HCT116 (cell line): ENCODE data around the gene RREB1. TPM values are rescaled to one million over a fixed set of nuclear protein-coding genes. Genes with fewer than 3 reads are reported as not detected.

Experiments used
- ATAC-seq: fragments of 200-7000 bp; cut with Tn5 transposase; 2 replicates; pipeline ENCODE4 v1.9.1; 2020; ENCODE audit warnings: mild to moderate bottlenecking, moderate library complexity
- BruUV-seq: library from RNA; stranded (reverse); fragments of 400-500 nt; replicated peaks from 2 replicates; lab custom pipeline; 2021; lab: Mats Ljungman, UMichigan
- CTCF ChIA-PET: fragments of 300-600 bp; sonication (Branson Sonifier 250); formaldehyde crosslinking; loops from one replicate; lab custom pipeline; 2021; ENCODE audit warnings: antibody characterized with exemption; lab: Charles Lee
- POLR2A ChIA-PET: fragments of 300-600, 350-600 bp; sonication (Branson Sonifier 250); formaldehyde crosslinking; loops from one replicate; lab custom pipeline; 2021; ENCODE audit warnings: antibody characterized with exemption; lab: Charles Lee
- RAD21 ChIA-PET, 2 experiments: fragments of 300-600 bp; sonication (Branson Sonifier 250); formaldehyde crosslinking; loops; one replicate each; lab custom pipeline; 2023; ENCODE audit warnings: low total read pairs in 2 of 2; ENCODE audit not compliant: uncharacterized antibody in 2 of 2, unreplicated experiment in 2 of 2, low non-redundant PET in 1 of 2; lab: Charles Lee
- DNase-seq: peaks from one replicate; pipeline ENCODE4 v3.0.0-alpha.2; 2010; ENCODE audit warnings: low read depth, low spot score
- H2AFZ ChIP-seq: fragments of 200-600 bp; shearing (Covaris generic), sonication (generic); 2 replicates; pipeline ENCODE4 v1.6.1; 2017; ENCODE audit warnings: low read depth, mixed run types, mixed read lengths, antibody characterized with exemption, low read length; ENCODE audit not compliant: poor library complexity, severe bottlenecking
- H3K27ac ChIP-seq: 2 replicates; pipeline ENCODE4 v1.5.1; 2012; ENCODE audit warnings: low read depth, low read length
- H3K27me3 ChIP-seq: fragments of 200-600 bp; sonication (generic); 2 replicates; pipeline ENCODE4 v1.6.1; 2016; ENCODE audit warnings: mixed run types, low read length, mixed read lengths; ENCODE audit not compliant: insufficient read depth
- H3K36me3 ChIP-seq, 2 experiments: fragments of 200-500 bp in 1 of 2; fragments of 200-600 bp in 1 of 2; sonication (Bioruptor generic) in 1 of 2; sonication (generic) in 1 of 2; 2 replicates each; pipeline versions ENCODE4 v1.5.1 to v1.6.1; 2014 to 2016; ENCODE audit warnings: low read length in 2 of 2, inconsistent platforms in 1 of 2, mixed read lengths in 1 of 2, mixed run types in 1 of 2; ENCODE audit not compliant: insufficient read depth in 2 of 2, control insufficient read depth in 1 of 2
- H3K4me1 ChIP-seq, 2 experiments: fragments of 200-600 bp in 1 of 2; sonication (generic) in 1 of 2; 2 replicates each; pipeline versions ENCODE4 v1.5.1 to v1.6.1; 2012 to 2017; ENCODE audit warnings: low read length in 2 of 2, inconsistent platforms in 1 of 2, mild to moderate bottlenecking in 1 of 2, mixed read lengths in 1 of 2, mixed run types in 1 of 2, moderate library complexity in 1 of 2; ENCODE audit not compliant: insufficient read depth in 2 of 2, control insufficient read depth in 1 of 2
- H3K4me2 ChIP-seq: fragments of 200-600 bp; sonication (generic); 2 replicates; pipeline ENCODE4 v1.6.1; 2017; ENCODE audit warnings: mixed run types, low read length, mixed read lengths
- H3K4me3 ChIP-seq, 2 experiments: fragments of 200-600 bp in 1 of 2; sonication (generic) in 1 of 2; replicated peaks in 1 of 2; 2 replicates each; pipeline ENCODE4 v1.5.1; 2011 to 2016; ENCODE audit warnings: low read length in 2 of 2, control low read depth in 1 of 2, low read depth in 1 of 2, mild to moderate bottlenecking in 1 of 2, mixed read lengths in 1 of 2, mixed run types in 1 of 2
- H3K79me2 ChIP-seq: fragments of 200-600 bp; sonication (generic); 2 replicates; pipeline ENCODE4 v1.6.1; 2017; ENCODE audit warnings: mild to moderate bottlenecking, mixed run types, low read length, moderate library complexity, mixed read lengths; ENCODE audit not compliant: insufficient read depth
- H3K9ac ChIP-seq: fragments of 200-600 bp; sonication (generic); 2 replicates; pipeline ENCODE4 v1.6.1; 2016; ENCODE audit warnings: low read length, mixed read lengths
- H3K9me2 ChIP-seq: fragments of 200-600 bp; sonication (generic), shearing (Covaris generic); 2 replicates; pipeline ENCODE4 v1.6.1; 2017; ENCODE audit warnings: mixed run types, mild to moderate bottlenecking, moderate library complexity; ENCODE audit not compliant: insufficient read depth
- H3K9me3 ChIP-seq, 2 experiments: fragments of 200-500 bp in 1 of 2; fragments of 200-600 bp in 1 of 2; sonication (Bioruptor generic) in 1 of 2; sonication (generic) in 1 of 2; 2 replicates each; pipeline ENCODE4 v1.6.1; 2014 to 2017; ENCODE audit warnings: low read length in 2 of 2, mixed read lengths in 2 of 2, inconsistent platforms in 1 of 2, low read depth in 1 of 2, mild to moderate bottlenecking in 1 of 2, mixed run types in 1 of 2, moderate library complexity in 1 of 2; ENCODE audit not compliant: control insufficient read depth in 1 of 2, insufficient read depth in 1 of 2
- H4K20me1 ChIP-seq: fragments of 200-600 bp; sonication (generic), shearing (Covaris generic); 2 replicates; pipeline ENCODE4 v1.6.1; 2017; ENCODE audit warnings: mixed run types, mild to moderate bottlenecking, moderate library complexity; ENCODE audit not compliant: insufficient read depth
- ELF1 ChIP-seq: IDR thresholded peaks from 2 replicates; pipeline ENCODE4 v1.6.1; 2012; ENCODE audit warnings: low read depth, borderline replicate concordance
- RAD21 ChIP-seq: IDR thresholded peaks from 2 replicates; pipeline ENCODE4 v1.6.1; 2012; ENCODE audit warnings: low read depth, mild to moderate bottlenecking
- SIN3A ChIP-seq: IDR thresholded peaks from 2 replicates; pipeline ENCODE4 v1.6.1; 2012; ENCODE audit warnings: low read depth
- SP1 ChIP-seq: IDR thresholded peaks from 2 replicates; pipeline ENCODE4 v1.6.1; 2012; ENCODE audit warnings: low read depth
- intact Hi-C: fragments of 100-400 bp; cut with micrococcal nuclease; formaldehyde crosslinking; loops from 2 replicates; pipeline ENCODE4 v1.10.0; 2022
- total RNA-seq: library from RNA; stranded (reverse); gene quantifications from one replicate; pipeline ENCODE4 v1.2.1, GENCODE V29; 2021; ENCODE audit not compliant: unreplicated experiment

The RREB1 gene
- total RNA-seq, 1 experiment from 2014 or later, result 47.9 TPM

GRCh38 chr6:7170117-7170732 is 62.5 kb downstream of the RREB1 start:
- Histone ChIP-seq H3K36me3 (no peaks in the 10 kb centered on the region), H3K27ac (no peak overlapping the region), H2AFZ (no peak overlapping the region), H3K4me2 (no peak overlapping the region), H3K4me1 (peaks cover 7 to 17% of the 10 kb centered on the region in 2 experiments; a peak in 3 of 4 replicates), H3K4me3 (no peak overlapping the region), H3K9me3 (no peaks in the 10 kb centered on the region), H4K20me1 (peaks cover under 1% of the 10 kb centered on the region; the same call in 1 of the 2 replicates), H3K9ac (no peak overlapping the region), H3K79me2 (peaks cover 77% of the 10 kb centered on the region), H3K9me2 (no peaks in the 10 kb centered on the region), H3K27me3 (no peaks in the 10 kb centered on the region)
- POLR2A ChIA-PET, result no interaction called here
- ATAC-seq, result no peak
- CTCF ChIA-PET, result no interaction called here
- RAD21 ChIA-PET, result no interaction called here
- BruUV-seq, result no TSS peak
- DNase-seq, result no peak
- TF ChIP-seq RAD21 (no peak), SP1 (no peak), SIN3A (no peak)
- intact Hi-C loops, result no loop called here

DNA sequence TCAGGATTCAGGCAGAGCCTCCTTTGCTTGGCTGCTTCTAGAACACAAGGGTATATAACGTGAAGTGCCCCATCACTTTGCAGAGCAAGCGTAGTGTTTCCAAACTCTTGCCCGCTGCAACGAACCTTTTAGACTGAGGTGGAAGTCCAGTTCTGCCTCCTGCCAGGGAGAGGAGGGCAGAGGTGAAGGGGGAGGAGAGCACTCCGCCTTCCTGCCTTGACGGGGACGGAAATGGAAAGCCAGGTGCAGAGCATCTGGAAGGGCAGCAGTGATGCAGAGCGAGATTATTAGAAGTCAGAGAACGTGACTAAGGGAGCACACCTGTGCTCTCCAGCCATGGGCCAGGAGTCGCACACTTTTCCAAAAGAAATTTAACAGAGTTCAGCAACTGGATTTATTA is 63.4 kb downstream of the RREB1 start:
- TF ChIP-seq SP1, result no peak
- no peak for TF ChIP-seq ELF1
- TF ChIP-seq RAD21, result no peak
- DNase-seq (no peak), ATAC-seq (no peak)
- Histone ChIP-seq H3K9ac (no peak overlapping the region), H3K4me3 (no peak overlapping the region), H3K9me2 (no peaks in the 10 kb centered on the region), H3K4me2 (no peak overlapping the region), H3K4me1 (peaks cover 0 to 8% of the 10 kb centered on the region in 2 experiments; a peak in 1 of 4 replicates), H3K9me3 (no peaks in the 10 kb centered on the region), H4K20me1 (no peaks in the 10 kb centered on the region), H3K36me3 (no peaks in the 10 kb centered on the region), H3K27me3 (no peaks in the 10 kb centered on the region), H2AFZ (no peak overlapping the region), H3K79me2 (peaks cover 75% of the 10 kb centered on the region), H3K27ac (no peak overlapping the region)
- POLR2A ChIA-PET, result no interaction called here
- intact Hi-C loops, result no loop called here
- RAD21 ChIA-PET, result no interaction called here
- BruUV-seq, result no TSS peak
- CTCF ChIA-PET, result no interaction called here
